Measurements from ENCODE around the gene CBX8. TPM values are rescaled to one million over a fixed set of nuclear protein-coding genes. Genes with fewer than 3 reads are reported as not detected.

Gene CBX8
- total RNA-seq, 4 donors from 2014 or later = 1.9 to 4.7 (median 4.2) TPM

DNA sequence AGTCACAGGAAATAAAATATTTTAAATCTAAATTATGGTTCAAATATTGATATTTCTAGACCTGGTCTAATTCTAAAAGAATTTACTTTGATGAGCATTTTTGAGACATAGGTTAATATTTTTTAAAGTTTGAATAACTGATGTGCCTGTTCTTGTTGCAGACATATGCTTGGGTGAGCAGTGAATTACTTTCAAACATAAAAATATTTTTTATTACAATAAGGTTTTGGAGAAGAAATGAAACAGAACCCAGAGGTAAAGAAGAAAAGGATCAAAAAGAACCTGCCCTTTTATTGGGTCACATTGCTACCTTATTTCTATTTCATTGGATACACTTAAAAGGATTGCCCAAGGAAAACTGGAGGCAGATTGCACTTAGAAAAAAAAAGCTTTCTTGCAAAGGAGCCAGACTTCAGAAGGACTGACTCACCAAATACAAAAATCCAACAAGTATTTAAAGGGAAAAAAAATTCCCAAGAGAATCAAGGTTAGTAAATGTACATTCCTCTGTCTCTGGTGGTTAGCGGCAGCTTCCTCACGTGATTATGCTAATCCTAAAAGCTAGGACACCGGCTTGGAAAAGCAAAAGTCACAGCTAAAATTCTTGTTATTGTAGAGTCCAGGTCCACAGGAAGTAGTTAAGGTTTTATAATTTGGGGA lies 47.6 kb downstream of the CBX8 start:
- DNase-seq (ENCODE audit: low spot score in 2 of 2) = no peak
- intact Hi-C loops (cut with DNase I; ENCODE audit: low total_unique reads) = no loop called here
- no peak overlapping the region for H3K4me3 ChIP-seq (ENCODE audit: low read depth, poor library complexity, severe bottlenecking)
- WGBS, 2 donors = 43 to 57% methylated on average over 3 of the region's 3 CpGs
- no peak for TF ChIP-seq POLR2A (IDR thresholded peaks at IDR 0.05)
- TF ChIP-seq, protein P1, sequence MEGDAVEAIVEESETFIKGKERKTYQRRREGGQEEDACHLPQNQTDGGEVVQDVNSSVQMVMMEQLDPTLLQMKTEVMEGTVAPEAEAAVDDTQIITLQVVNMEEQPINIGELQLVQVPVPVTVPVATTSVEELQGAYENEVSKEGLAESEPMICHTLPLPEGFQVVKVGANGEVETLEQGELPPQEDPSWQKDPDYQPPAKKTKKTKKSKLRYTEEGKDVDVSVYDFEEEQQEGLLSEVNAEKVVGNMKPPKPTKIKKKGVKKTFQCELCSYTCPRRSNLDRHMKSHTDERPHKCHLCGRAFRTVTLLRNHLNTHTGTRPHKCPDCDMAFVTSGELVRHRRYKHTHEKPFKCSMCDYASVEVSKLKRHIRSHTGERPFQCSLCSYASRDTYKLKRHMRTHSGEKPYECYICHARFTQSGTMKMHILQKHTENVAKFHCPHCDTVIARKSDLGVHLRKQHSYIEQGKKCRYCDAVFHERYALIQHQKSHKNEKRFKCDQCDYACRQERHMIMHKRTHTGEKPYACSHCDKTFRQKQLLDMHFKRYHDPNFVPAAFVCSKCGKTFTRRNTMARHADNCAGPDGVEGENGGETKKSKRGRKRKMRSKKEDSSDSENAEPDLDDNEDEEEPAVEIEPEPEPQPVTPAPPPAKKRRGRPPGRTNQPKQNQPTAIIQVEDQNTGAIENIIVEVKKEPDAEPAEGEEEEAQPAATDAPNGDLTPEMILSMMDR (IDR thresholded peaks at IDR 0.05) = no peak

GRCh38 chr17:79748295-79749099 lies 48.4 kb downstream of the CBX8 start:
- TF ChIP-seq, protein P1 (IDR thresholded peaks at IDR 0.05) = no peak
- TF ChIP-seq POLR2A (IDR thresholded peaks at IDR 0.05) = no peak
- DNase-seq (ENCODE audit: low spot score in 2 of 2) = no peak
- 7 to 9% methylated on average over 9 to 28 of the region's 55 CpGs for WGBS, 2 donors
- intact Hi-C loops (cut with DNase I; ENCODE audit: low total_unique reads) = no loop called here
- no peak overlapping the region for H3K4me3 ChIP-seq (ENCODE audit: low read depth, poor library complexity, severe bottlenecking)

DNA sequence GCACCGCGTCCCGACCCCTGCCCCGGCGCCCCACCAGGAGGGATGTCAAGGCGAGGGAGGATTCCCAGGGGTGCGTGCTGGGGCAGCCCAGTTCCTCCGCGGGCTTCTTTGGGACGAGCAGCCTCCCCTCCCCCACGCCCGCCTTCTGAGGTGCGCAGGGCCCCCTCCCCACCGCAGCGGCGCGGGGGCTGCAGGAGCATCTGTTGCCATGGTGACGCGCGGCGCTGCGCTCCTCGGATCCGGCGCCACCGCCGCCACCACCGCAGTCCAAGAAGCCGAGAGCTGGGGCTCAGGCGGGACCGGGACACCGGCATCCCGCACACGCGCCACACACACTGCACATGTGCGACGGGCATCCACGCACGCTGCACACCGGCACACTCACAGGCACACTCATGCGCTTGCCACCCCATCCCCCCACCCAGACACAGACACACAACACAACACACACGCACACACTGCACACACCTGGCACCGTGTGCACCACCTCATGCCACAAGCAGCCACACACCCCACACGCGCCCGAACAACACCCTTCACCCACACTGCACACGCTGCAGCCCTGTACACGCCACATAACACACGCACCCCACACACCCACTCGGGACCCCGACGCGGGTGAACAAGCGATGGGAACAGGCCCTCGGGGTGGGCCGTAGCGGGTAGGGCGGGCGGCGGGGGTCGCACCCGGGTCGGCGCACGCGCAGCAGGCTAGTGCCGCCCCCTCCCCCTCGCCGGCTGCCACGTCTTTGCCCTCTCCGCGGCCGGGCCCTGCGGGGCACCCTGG lies 49.2 kb downstream of the CBX8 start:
- intact Hi-C loops (cut with DNase I; ENCODE audit: low total_unique reads) = no loop called here
- no peak for DNase-seq (ENCODE audit: low spot score in 2 of 2)
- H3K4me3 ChIP-seq (ENCODE audit: low read depth, poor library complexity, severe bottlenecking) = no peak overlapping the region
- no peak for TF ChIP-seq POLR2A (IDR thresholded peaks at IDR 0.05)
- TF ChIP-seq, protein P1 (IDR thresholded peaks at IDR 0.05) = no peak
- WGBS, 2 donors = 0 to 2% methylated on average over 29 to 46 of the region's 74 CpGs

- 12 to 16% methylated on average over 20 to 22 of the region's 22 CpGs for WGBS, 2 donors
- intact Hi-C loops (cut with DNase I; ENCODE audit: low total_unique reads) = no loop called here
Observed at GRCh38 chr17:79746889-79747507, 49.9 kb downstream of the CBX8 start.

DNA sequence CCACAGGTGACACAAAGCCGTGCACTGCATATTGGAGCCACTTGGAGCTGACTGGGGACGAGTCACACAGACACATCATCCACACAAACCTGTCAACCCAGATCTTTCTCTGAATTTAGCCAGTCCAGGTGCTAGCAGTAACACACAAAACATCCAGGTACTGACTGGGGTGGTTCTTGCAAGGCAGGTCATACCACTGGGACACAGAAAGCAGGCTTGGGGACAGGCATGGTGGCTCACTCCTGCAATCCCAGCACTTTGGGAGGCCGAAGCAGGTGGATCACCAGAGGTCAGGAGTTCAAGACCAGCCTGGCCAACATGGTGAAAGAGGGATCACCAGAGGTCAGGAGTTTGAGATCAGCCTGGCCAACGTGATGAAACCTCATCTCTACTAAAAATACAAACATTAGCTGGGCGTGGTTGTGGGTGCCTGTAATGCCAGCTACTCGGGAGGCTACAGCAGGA lies 51.2 kb downstream of the CBX8 start:
- TF ChIP-seq POLR2A (IDR thresholded peaks at IDR 0.05) = no peak
- H3K4me3 ChIP-seq (ENCODE audit: low read depth, poor library complexity, severe bottlenecking) = no peak overlapping the region
- DNase-seq (ENCODE audit: low spot score in 2 of 2) = no peak
- WGBS, 2 donors = 41 to 44% methylated on average over 6 of the region's 6 CpGs
- intact Hi-C loops (cut with DNase I; ENCODE audit: low total_unique reads) = no loop called here

More at GRCh38 chr17:79746889-79747507, 49.9 kb downstream of the CBX8 start:
- no peak for TF ChIP-seq POLR2A (IDR thresholded peaks at IDR 0.05)
- TF ChIP-seq, protein P1 (IDR thresholded peaks at IDR 0.05) = no peak
- H3K4me3 ChIP-seq (ENCODE audit: low read depth, poor library complexity, severe bottlenecking) = no peak overlapping the region
- DNase-seq (ENCODE audit: low spot score in 2 of 2) = no peak

Data from lower leg skin (tissue), 4 donors.